HUDEP-2 (cell line): ENCODE results near the gene RAI1.

ENCODE experiments used
- DNase-seq, 76 experiments: peaks; one replicate each; lab custom pipeline; 2025; ENCODE audit not compliant: unreplicated experiment in 76 of 76; lab: John Stamatoyannopoulos, UW

Gene RAI1

GRCh38 chr17:17822189-17822588 lies 140.9 kb downstream of the RAI1 start:
- DNase-seq: peak in 33 of 76 experiments; percentile 19 to 73 (median 40)

- DNase-seq: no peak
These were observed 141.4 kb downstream of the RAI1 start for GRCh38 chr17:17822616-17823015.

- peak in 74 of 76 experiments; percentile 45 to 95 (median 84) for DNase-seq
These were observed 142.3 kb downstream of the RAI1 start for GRCh38 chr17:17823433-17824118.

GRCh38 chr17:17824119-17824782 lies 143.0 kb downstream of the RAI1 start:
- DNase-seq: peak in 47 of 76 experiments; percentile 22 to 91 (median 72)

- DNase-seq: peak in 2 of 76 experiments; percentile 17 to 39
These were observed 143.7 kb downstream of the RAI1 start for GRCh38 chr17:17824783-17825614.

- DNase-seq: no peak
These were observed 145.1 kb downstream of the RAI1 start for GRCh38 chr17:17826342-17826713.

- DNase-seq: no peak
These were observed 145.9 kb downstream of the RAI1 start for GRCh38 chr17:17826942-17827785.

- DNase-seq: no peak
These were observed 146.8 kb downstream of the RAI1 start for GRCh38 chr17:17827826-17828621.

- no peak for DNase-seq
These were observed 149.0 kb downstream of the RAI1 start for GRCh38 chr17:17830269-17830567.

GRCh38 chr17:17830740-17831207 lies 149.5 kb downstream of the RAI1 start:
- no peak for DNase-seq

GRCh38 chr17:17831208-17832031 lies 150.2 kb downstream of the RAI1 start:
- peak in 14 of 76 experiments; percentile 19 to 43 (median 30) for DNase-seq

GRCh38 chr17:17832032-17832363 lies 150.7 kb downstream of the RAI1 start:
- DNase-seq: no peak

GRCh38 chr17:17833658-17834357 lies 152.6 kb downstream of the RAI1 start:
- no peak for DNase-seq

- DNase-seq: no peak
These were observed 153.7 kb downstream of the RAI1 start for GRCh38 chr17:17834974-17835373.

- no peak for DNase-seq
These were observed 154.4 kb downstream of the RAI1 start for GRCh38 chr17:17835415-17836249.

- DNase-seq: peak in 74 of 76 experiments; percentile 27 to 97 (median 93)
These were observed 155.1 kb downstream of the RAI1 start for GRCh38 chr17:17836250-17836817.

- peak in 41 of 76 experiments; percentile 12 to 59 (median 39) for DNase-seq
These were observed 155.6 kb downstream of the RAI1 start, which contains the start of gene SREBF1 for GRCh38 chr17:17836818-17837379. Gene SREBF1 (minus strand): TSS chr17:17836986. CDS start chr17:17836817, 169 bp downstream.
